ENCODE results near the gene MCOLN1. TPM values are rescaled to one million over a fixed set of nuclear protein-coding genes. Genes with fewer than 3 reads are reported as not detected.
A peak's percentile ranks its signal among the peaks of the same experiment; 100 is the strongest.

MCOLN1 gene
- total and polyA plus RNA-seq, 2 experiments from 2014 or later, result 7.2 to 16.1 TPM

DNA sequence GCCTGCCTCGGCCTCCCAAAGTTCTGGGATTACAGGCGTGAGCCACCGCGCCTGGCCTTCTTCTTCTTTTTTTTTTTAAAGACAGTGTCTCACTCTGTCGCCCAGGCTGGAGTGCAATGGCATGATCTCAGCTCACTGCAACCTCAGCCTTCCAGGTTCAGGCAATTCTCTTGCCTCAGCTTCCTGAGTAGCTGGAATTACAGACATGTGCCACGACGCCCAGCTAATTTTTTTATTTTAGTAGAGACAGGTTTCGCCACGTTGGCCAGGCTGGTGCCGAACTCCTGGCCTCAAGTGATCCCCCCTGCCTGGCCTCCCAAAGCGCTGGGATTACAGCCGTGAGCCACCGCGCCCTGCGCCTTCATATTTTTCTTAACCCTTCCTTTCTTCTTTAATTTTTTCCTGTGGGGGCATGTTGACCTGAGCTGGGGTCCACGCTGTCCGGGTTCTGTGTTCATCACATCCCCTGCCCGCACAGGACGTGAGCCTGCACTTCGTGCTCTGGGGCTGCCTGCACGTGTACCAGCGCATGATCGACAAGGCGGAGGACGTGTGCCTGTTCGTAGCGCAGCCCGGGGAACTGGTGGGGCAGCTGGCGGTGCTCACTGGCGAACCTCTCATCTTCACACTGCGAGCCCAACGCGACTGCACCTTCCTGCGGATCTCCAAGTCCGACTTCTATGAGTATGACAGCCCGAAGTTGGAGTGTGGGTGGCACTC lies 27.2 kb downstream of the MCOLN1 start:
- Histone ChIP-seq H3F3A (replicated peaks; ENCODE audit: low read depth) (no peaks in the 10 kb centered on the region), H4K20me1 (replicated peaks; ENCODE audit: insufficient read depth) (no peaks in the 10 kb centered on the region), H3K79me2 (replicated peaks; ENCODE audit: insufficient read depth) (no peaks in the 10 kb centered on the region), H3K27me3 (ENCODE audit: insufficient read depth) (no peaks in the 10 kb centered on the region), H3K36me3 (ENCODE audit: insufficient read depth) (no peaks in the 10 kb centered on the region), H3K4me1 (ENCODE audit: insufficient read depth) (peaks cover 3% of the 10 kb centered on the region; the same call in 1 of the 2 replicates), H3K4me2 (no peak overlapping the region), H2AFZ (no peak overlapping the region), H3K27ac (ENCODE audit: low read depth) (no peak overlapping the region), H3K4me3 (no peak overlapping the region), H3K9me2 (ENCODE audit: insufficient read depth) (no peaks in the 10 kb centered on the region)
- Mint-ChIP-seq H3K9me3 (no peaks in the 10 kb centered on the region), H3K27me3 (ENCODE audit: insufficient read depth, low read depth, poor library complexity) (peaks cover 7% of the 10 kb centered on the region), H3K27ac (no peak overlapping the region), H3K4me3 (0 out of 3 replicates have a peak overlapping the region, but pooled peaks have one; percentile 14), H3K4me1 (peaks cover 3% of the 10 kb centered on the region; the same call in 2 of the 3 replicates), H3K36me3 (ENCODE audit: low read depth) (peaks cover 6% of the 10 kb centered on the region)
- TF ChIP-seq EZH2 (IDR thresholded peaks at IDR 0.05; ENCODE audit: low read depth, unreplicated experiment) (no peak), JUNB (IDR thresholded peaks at IDR 0.05; ENCODE audit: unreplicated experiment) (no peak), ZNF114 (CRISPR knock-in tag; IDR thresholded peaks at IDR 0.05) (no peak), NANOG (IDR thresholded peaks at IDR 0.05; ENCODE audit: borderline replicate concordance) (no peak), CREB1 (CRISPR knock-in tag; IDR thresholded peaks at IDR 0.05; ENCODE audit: low read depth) (no peak), STAT1 (IDR thresholded peaks at IDR 0.05; ENCODE audit: unreplicated experiment) (no peak), EZH2phosphoT487 (IDR thresholded peaks at IDR 0.05; ENCODE audit: unreplicated experiment) (no peak), ZNF331 (CRISPR knock-in tag; IDR thresholded peaks at IDR 0.05; ENCODE audit: low read depth) (no peak), ZNF462 (CRISPR knock-in tag; IDR thresholded peaks at IDR 0.05) (no peak), POLR2AphosphoS5 (IDR thresholded peaks at IDR 0.05; ENCODE audit: low read depth) (no peak)
- TF ChIP-seq, protein P1, sequence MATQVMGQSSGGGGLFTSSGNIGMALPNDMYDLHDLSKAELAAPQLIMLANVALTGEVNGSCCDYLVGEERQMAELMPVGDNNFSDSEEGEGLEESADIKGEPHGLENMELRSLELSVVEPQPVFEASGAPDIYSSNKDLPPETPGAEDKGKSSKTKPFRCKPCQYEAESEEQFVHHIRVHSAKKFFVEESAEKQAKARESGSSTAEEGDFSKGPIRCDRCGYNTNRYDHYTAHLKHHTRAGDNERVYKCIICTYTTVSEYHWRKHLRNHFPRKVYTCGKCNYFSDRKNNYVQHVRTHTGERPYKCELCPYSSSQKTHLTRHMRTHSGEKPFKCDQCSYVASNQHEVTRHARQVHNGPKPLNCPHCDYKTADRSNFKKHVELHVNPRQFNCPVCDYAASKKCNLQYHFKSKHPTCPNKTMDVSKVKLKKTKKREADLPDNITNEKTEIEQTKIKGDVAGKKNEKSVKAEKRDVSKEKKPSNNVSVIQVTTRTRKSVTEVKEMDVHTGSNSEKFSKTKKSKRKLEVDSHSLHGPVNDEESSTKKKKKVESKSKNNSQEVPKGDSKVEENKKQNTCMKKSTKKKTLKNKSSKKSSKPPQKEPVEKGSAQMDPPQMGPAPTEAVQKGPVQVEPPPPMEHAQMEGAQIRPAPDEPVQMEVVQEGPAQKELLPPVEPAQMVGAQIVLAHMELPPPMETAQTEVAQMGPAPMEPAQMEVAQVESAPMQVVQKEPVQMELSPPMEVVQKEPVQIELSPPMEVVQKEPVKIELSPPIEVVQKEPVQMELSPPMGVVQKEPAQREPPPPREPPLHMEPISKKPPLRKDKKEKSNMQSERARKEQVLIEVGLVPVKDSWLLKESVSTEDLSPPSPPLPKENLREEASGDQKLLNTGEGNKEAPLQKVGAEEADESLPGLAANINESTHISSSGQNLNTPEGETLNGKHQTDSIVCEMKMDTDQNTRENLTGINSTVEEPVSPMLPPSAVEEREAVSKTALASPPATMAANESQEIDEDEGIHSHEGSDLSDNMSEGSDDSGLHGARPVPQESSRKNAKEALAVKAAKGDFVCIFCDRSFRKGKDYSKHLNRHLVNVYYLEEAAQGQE (IDR thresholded peaks at IDR 0.05; ENCODE audit: unreplicated experiment), result no peak
- TF ChIP-seq, protein P2, sequence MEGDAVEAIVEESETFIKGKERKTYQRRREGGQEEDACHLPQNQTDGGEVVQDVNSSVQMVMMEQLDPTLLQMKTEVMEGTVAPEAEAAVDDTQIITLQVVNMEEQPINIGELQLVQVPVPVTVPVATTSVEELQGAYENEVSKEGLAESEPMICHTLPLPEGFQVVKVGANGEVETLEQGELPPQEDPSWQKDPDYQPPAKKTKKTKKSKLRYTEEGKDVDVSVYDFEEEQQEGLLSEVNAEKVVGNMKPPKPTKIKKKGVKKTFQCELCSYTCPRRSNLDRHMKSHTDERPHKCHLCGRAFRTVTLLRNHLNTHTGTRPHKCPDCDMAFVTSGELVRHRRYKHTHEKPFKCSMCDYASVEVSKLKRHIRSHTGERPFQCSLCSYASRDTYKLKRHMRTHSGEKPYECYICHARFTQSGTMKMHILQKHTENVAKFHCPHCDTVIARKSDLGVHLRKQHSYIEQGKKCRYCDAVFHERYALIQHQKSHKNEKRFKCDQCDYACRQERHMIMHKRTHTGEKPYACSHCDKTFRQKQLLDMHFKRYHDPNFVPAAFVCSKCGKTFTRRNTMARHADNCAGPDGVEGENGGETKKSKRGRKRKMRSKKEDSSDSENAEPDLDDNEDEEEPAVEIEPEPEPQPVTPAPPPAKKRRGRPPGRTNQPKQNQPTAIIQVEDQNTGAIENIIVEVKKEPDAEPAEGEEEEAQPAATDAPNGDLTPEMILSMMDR (conservative IDR thresholded peaks at IDR 0.05; ENCODE audit: low read depth in 2 of 2), result no peak
- TF ChIP-seq, protein P3, sequence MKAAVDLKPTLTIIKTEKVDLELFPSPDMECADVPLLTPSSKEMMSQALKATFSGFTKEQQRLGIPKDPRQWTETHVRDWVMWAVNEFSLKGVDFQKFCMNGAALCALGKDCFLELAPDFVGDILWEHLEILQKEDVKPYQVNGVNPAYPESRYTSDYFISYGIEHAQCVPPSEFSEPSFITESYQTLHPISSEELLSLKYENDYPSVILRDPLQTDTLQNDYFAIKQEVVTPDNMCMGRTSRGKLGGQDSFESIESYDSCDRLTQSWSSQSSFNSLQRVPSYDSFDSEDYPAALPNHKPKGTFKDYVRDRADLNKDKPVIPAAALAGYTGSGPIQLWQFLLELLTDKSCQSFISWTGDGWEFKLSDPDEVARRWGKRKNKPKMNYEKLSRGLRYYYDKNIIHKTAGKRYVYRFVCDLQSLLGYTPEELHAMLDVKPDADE (IDR thresholded peaks at IDR 0.05), result no peak
- ATAC-seq, result no peak
- DNase-seq (ENCODE audit: low spot score), result no peak

Data from GM23338 (cell line).